ENCODE data around the gene IL1B. TPM values are rescaled to one million over a fixed set of nuclear protein-coding genes. Genes with fewer than 3 reads are reported as not detected.

Gene IL1B
- total RNA-seq, 1 donor: 0.36 TPM

GRCh38 chr2:112790305-112790704 lies 46.3 kb downstream of the IL1B start:
- Histone ChIP-seq H3K4me1 (ENCODE audit: insufficient read depth, low read length) (peaks cover 16% of the 10 kb centered on the region), H3K27ac (ENCODE audit: low read depth, low read length) (no peak overlapping the region), H3K27me3 (ENCODE audit: insufficient read depth, low read length) (no peaks in the 10 kb centered on the region), H3K79me2 (ENCODE audit: insufficient read depth, low read length) (no peaks in the 10 kb centered on the region), H2AFZ (ENCODE audit: low read length) (no peak overlapping the region), H4K20me1 (ENCODE audit: insufficient read depth, low read length) (no peaks in the 10 kb centered on the region), H3K36me3 (ENCODE audit: insufficient read depth, low read length) (no peaks in the 10 kb centered on the region), H3K9me3 (ENCODE audit: low read depth, low read length) (no peaks in the 10 kb centered on the region), H3K4me2 (ENCODE audit: insufficient read depth, low read length) (no peak overlapping the region), H3K4me3 (ENCODE audit: insufficient read depth, low read length) (no peak overlapping the region)
- no peak for TF ChIP-seq CTCF (IDR thresholded peaks at IDR 0.05; ENCODE audit: extremely low read depth, low read depth, low read length)
- no peak for DNase-seq (ENCODE audit: insufficient read length, low spot score, missing footprints)

DNA sequence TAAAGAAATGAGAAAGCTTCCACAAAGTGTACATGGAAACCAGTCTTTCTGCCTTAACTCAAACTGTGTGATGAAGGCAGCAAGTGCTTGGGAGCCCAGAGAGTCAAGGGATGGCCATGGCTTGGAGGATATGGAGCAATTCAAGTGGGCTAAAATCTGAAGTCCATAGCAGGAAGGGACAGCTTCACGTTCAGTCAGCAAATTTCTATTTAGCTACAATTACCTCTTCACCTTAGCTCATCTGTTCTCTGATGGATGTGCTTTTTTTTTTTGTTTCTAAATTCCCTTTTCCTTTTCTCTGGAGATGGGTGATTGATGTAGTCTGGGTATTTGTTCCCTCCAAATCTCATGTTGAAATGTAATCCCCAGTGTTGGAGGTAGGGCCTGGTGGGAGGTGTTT lies 47.4 kb downstream of the IL1B start:
- H3K9me3 ChIP-seq (ENCODE audit: low read depth, low read length): no peaks in the 10 kb centered on the region
- H3K4me1 ChIP-seq (ENCODE audit: insufficient read depth, low read length): peaks cover 13% of the 10 kb centered on the region
- TF ChIP-seq CTCF (IDR thresholded peaks at IDR 0.05; ENCODE audit: extremely low read depth, low read depth, low read length): no peak
- H3K79me2 ChIP-seq (ENCODE audit: insufficient read depth, low read length): no peaks in the 10 kb centered on the region
- DNase-seq (ENCODE audit: insufficient read length, low spot score, missing footprints): no peak
- no peaks in the 10 kb centered on the region for H3K36me3 ChIP-seq (ENCODE audit: insufficient read depth, low read length)
- no peak overlapping the region for H3K4me2 ChIP-seq (ENCODE audit: insufficient read depth, low read length)
- H3K27ac ChIP-seq (ENCODE audit: low read depth, low read length): no peak overlapping the region
- H3K4me3 ChIP-seq (ENCODE audit: insufficient read depth, low read length): no peak overlapping the region
- H2AFZ ChIP-seq (ENCODE audit: low read length): no peak overlapping the region
- H4K20me1 ChIP-seq (ENCODE audit: insufficient read depth, low read length): no peaks in the 10 kb centered on the region
- H3K27me3 ChIP-seq (ENCODE audit: insufficient read depth, low read length): no peaks in the 10 kb centered on the region

DNA sequence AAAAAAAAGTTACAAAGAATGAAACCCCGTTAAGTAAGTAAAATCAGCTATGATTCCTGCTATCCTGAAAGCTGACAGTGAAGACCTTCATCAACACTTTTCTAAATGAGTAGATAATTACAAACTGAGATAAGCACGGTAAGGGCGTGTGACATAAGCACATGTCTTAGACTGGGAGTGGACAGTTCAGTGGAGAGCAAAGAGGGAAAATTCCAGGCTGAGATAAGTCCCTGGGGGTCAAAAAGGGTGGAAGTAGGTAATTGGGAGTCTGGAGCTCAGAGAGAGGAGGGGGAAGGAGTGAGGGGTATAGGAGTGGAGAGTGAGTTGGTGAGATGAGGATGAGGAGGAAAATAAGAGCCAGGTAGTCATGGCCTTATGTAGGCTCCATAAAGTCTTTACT lies 47.9 kb downstream of the IL1B start:
- Histone ChIP-seq H3K9me3 (ENCODE audit: low read depth, low read length) (no peaks in the 10 kb centered on the region), H3K4me3 (ENCODE audit: insufficient read depth, low read length) (no peak overlapping the region), H3K36me3 (ENCODE audit: insufficient read depth, low read length) (no peaks in the 10 kb centered on the region), H3K79me2 (ENCODE audit: insufficient read depth, low read length) (no peaks in the 10 kb centered on the region), H3K27me3 (ENCODE audit: insufficient read depth, low read length) (no peaks in the 10 kb centered on the region), H2AFZ (ENCODE audit: low read length) (no peak overlapping the region), H3K4me2 (ENCODE audit: insufficient read depth, low read length) (no peak overlapping the region), H3K27ac (ENCODE audit: low read depth, low read length) (no peak overlapping the region), H3K4me1 (ENCODE audit: insufficient read depth, low read length) (peaks cover 13% of the 10 kb centered on the region), H4K20me1 (ENCODE audit: insufficient read depth, low read length) (no peaks in the 10 kb centered on the region)
- no peak for TF ChIP-seq CTCF (IDR thresholded peaks at IDR 0.05; ENCODE audit: extremely low read depth, low read depth, low read length)
- DNase-seq (ENCODE audit: insufficient read length, low spot score, missing footprints): no peak

DNA sequence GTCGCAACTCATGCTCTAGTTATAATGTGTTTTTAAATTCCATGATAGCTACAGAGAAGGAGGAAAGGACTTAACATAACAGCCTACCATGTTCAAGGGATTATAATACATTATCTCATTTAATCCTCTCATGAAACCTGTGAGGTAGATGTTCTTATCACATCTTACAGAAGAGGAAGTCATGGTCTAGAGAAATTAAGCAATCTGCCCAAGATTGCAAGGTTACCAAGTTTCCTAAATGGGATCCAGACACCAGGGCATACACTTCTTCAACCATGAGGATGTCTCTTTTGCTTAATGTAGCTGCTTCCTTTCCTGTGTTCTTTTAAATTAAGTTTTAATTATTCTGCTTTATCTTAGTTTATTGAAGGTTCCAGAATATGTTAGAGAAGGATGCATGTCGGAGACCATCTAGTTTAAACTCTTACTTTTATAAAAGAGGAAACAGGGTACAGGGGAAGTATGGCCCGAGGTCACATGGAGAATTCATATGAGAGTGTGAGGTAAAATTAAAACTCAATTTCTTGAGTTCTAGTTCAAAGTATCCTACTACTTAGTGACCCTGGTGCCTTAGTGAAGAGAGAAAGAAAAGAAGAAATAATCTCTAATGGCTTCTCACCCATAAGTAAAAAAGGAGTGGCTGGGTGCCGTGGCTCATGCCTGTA lies 48.7 kb downstream of the IL1B start:
- H3K4me1 ChIP-seq (ENCODE audit: insufficient read depth, low read length): peaks cover 10% of the 10 kb centered on the region
- H3K79me2 ChIP-seq (ENCODE audit: insufficient read depth, low read length): no peaks in the 10 kb centered on the region
- DNase-seq (ENCODE audit: insufficient read length, low spot score, missing footprints): no peak
- TF ChIP-seq CTCF (IDR thresholded peaks at IDR 0.05; ENCODE audit: extremely low read depth, low read depth, low read length): no peak
- H4K20me1 ChIP-seq (ENCODE audit: insufficient read depth, low read length): no peaks in the 10 kb centered on the region
- no peak overlapping the region for H3K4me3 ChIP-seq (ENCODE audit: insufficient read depth, low read length)
- H3K9me3 ChIP-seq (ENCODE audit: low read depth, low read length): no peaks in the 10 kb centered on the region
- H3K27ac ChIP-seq (ENCODE audit: low read depth, low read length): no peak overlapping the region
- H3K4me2 ChIP-seq (ENCODE audit: insufficient read depth, low read length): no peak overlapping the region
- no peaks in the 10 kb centered on the region for H3K27me3 ChIP-seq (ENCODE audit: insufficient read depth, low read length)
- H2AFZ ChIP-seq (ENCODE audit: low read length): no peak overlapping the region
- H3K36me3 ChIP-seq (ENCODE audit: insufficient read depth, low read length): no peaks in the 10 kb centered on the region
